ENCODE measurements around the gene TRO. TPM values are rescaled to one million over a fixed set of nuclear protein-coding genes. Genes with fewer than 3 reads are reported as not detected.

TRO gene
- total and polyA plus RNA-seq, 2 donors (not counting 1 experiment from before 2014, with no cell fraction given): 13.0 to 13.6 TPM

GRCh38 chrX:54891573-54891972 is 29.1 kb upstream of the TRO start:
- Histone ChIP-seq H2AFZ (ENCODE audit: low read length) (no peak overlapping the region), H3K9me3 (ENCODE audit: control insufficient read depth, insufficient read depth, low read depth, low read length) (no peaks in the 10 kb centered on the region), H3K79me2 (ENCODE audit: control insufficient read depth, insufficient read depth, low read length) (no peaks in the 10 kb centered on the region), H3K27ac (ENCODE audit: insufficient read depth, low read length) (no peak overlapping the region), H3K4me3 (replicated peaks in 1 of 4; ENCODE audit: control extremely low read depth in 1 of 4, insufficient read depth in 1 of 4, low read depth in 3 of 4, low read length in 4 of 4) (no peak overlapping the region), H3K4me2 (ENCODE audit: extremely low read depth, insufficient read depth, low read length) (no peak overlapping the region), H3K27me3 (ENCODE audit: control insufficient read depth, insufficient read depth, low read length) (no peaks in the 10 kb centered on the region), H3K9ac (ENCODE audit: insufficient read depth, low read length) (no peak overlapping the region), H3K4me1 (ENCODE audit: control insufficient read depth, extremely low read depth, insufficient read depth, low read length) (no peaks in the 10 kb centered on the region), H3K36me3 (ENCODE audit: control insufficient read depth, insufficient read depth, low read length) (no peaks in the 10 kb centered on the region), H4K20me1 (ENCODE audit: control insufficient read depth, extremely low read depth, insufficient read depth, low read length) (no peaks in the 10 kb centered on the region)
- DNase-seq (ENCODE audit: low read depth in 2 of 2): peak; percentile 28 to 39
- TF ChIP-seq CTCF (conservative IDR thresholded peaks at IDR 0.05 in 1 of 2, IDR thresholded peaks at IDR 0.05 in 1 of 2; ENCODE audit: low read depth in 1 of 2, low read length in 2 of 2): peak; percentile 33 to 36
- no peak for TF ChIP-seq EZH2 (IDR thresholded peaks at IDR 0.05; ENCODE audit: low read length, missing control alignments)

GRCh38 chrX:54894159-54894558 is 26.5 kb upstream of the TRO start:
- Histone ChIP-seq H3K9ac (ENCODE audit: insufficient read depth, low read length) (no peak overlapping the region), H3K27ac (ENCODE audit: insufficient read depth, low read length) (no peak overlapping the region), H3K4me3 (replicated peaks in 1 of 4; ENCODE audit: control extremely low read depth in 1 of 4, insufficient read depth in 1 of 4, low read depth in 3 of 4, low read length in 4 of 4) (no peak overlapping the region), H3K79me2 (ENCODE audit: control insufficient read depth, insufficient read depth, low read length) (no peaks in the 10 kb centered on the region), H3K27me3 (ENCODE audit: control insufficient read depth, insufficient read depth, low read length) (no peaks in the 10 kb centered on the region), H3K9me3 (ENCODE audit: control insufficient read depth, insufficient read depth, low read depth, low read length) (no peaks in the 10 kb centered on the region), H2AFZ (ENCODE audit: low read length) (no peak overlapping the region), H4K20me1 (ENCODE audit: control insufficient read depth, extremely low read depth, insufficient read depth, low read length) (no peaks in the 10 kb centered on the region), H3K4me1 (ENCODE audit: control insufficient read depth, extremely low read depth, insufficient read depth, low read length) (no peaks in the 10 kb centered on the region), H3K4me2 (ENCODE audit: extremely low read depth, insufficient read depth, low read length) (no peak overlapping the region), H3K36me3 (ENCODE audit: control insufficient read depth, insufficient read depth, low read length) (no peaks in the 10 kb centered on the region)
- no peak for TF ChIP-seq EZH2 (IDR thresholded peaks at IDR 0.05; ENCODE audit: low read length, missing control alignments)
- TF ChIP-seq CTCF (conservative IDR thresholded peaks at IDR 0.05 in 1 of 2, IDR thresholded peaks at IDR 0.05 in 1 of 2; ENCODE audit: low read depth in 1 of 2, low read length in 2 of 2): no peak
- no peak for DNase-seq (ENCODE audit: low read depth in 2 of 2)

GRCh38 chrX:54909941-54910340 is 10.7 kb upstream of the TRO start:
- Histone ChIP-seq H4K20me1 (ENCODE audit: control insufficient read depth, extremely low read depth, insufficient read depth, low read length) (no peaks in the 10 kb centered on the region), H3K9ac (ENCODE audit: insufficient read depth, low read length) (no peak overlapping the region), H3K4me1 (ENCODE audit: control insufficient read depth, extremely low read depth, insufficient read depth, low read length) (no peaks in the 10 kb centered on the region), H3K27ac (ENCODE audit: insufficient read depth, low read length) (no peak overlapping the region), H3K27me3 (ENCODE audit: control insufficient read depth, insufficient read depth, low read length) (no peaks in the 10 kb centered on the region), H3K4me3 (replicated peaks in 1 of 4; ENCODE audit: control extremely low read depth in 1 of 4, insufficient read depth in 1 of 4, low read depth in 3 of 4, low read length in 4 of 4) (no peak overlapping the region), H2AFZ (ENCODE audit: low read length) (no peak overlapping the region), H3K79me2 (ENCODE audit: control insufficient read depth, insufficient read depth, low read length) (no peaks in the 10 kb centered on the region), H3K4me2 (ENCODE audit: extremely low read depth, insufficient read depth, low read length) (no peak overlapping the region), H3K9me3 (ENCODE audit: control insufficient read depth, insufficient read depth, low read depth, low read length) (no peaks in the 10 kb centered on the region), H3K36me3 (ENCODE audit: control insufficient read depth, insufficient read depth, low read length) (no peaks in the 10 kb centered on the region)
- no peak for DNase-seq (ENCODE audit: low read depth in 2 of 2)
- TF ChIP-seq EZH2 (IDR thresholded peaks at IDR 0.05; ENCODE audit: low read length, missing control alignments) (no peak), CTCF (conservative IDR thresholded peaks at IDR 0.05 in 1 of 2, IDR thresholded peaks at IDR 0.05 in 1 of 2; ENCODE audit: low read depth in 1 of 2, low read length in 2 of 2) (no peak)

Data from fibroblast of lung (primary cell).